ENCODE data around the gene CTBP2. TPM values are rescaled to one million over a fixed set of nuclear protein-coding genes. Genes with fewer than 3 reads are reported as not detected.

CTBP2 gene
- total RNA-seq, 1 donor: 74.3 TPM

DNA sequence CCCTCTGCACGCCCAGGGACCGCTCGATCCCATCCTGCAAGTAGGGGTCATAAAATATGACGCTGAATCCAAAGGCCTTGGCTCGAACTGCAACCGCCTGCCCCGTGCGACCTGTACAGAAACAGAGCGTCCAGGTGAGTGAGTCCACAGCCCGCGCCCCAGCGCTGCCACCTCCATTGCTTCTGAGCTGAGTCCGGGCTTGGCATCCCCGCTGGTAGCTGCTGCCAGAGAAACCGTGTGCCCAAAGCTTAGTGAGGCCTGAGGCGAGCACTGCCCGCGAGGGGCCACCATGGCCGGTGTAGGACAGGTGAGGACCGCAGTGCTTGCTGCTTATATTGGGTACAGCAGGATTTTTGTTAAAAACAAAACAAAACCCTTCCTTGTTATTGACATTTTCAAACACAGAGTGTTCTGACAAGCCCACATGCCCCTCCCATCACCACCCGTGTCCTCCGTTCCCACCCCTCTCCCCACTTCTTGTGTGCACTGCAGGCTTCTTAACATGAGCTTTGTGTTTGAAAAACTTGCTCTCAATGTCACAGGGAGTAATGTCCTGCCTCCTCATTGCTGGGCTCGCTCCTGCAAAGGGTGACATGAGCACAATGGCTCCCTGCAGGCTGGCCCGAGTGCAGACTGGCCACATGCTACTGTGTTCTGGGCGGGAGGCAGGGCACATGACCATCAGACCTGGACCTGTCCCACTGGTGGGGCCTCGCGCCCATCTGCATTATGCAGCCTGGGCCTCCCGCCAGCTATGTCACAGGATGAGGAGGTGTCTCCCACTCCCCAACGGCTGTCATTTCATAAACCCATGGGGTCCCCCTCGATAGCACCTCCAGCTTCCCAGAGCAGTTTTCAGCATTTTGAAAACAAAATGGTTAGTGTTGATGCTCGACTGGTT, 165.5 kb downstream of the CTBP2 start:
- H3K4me3 ChIP-seq (ENCODE audit: low read depth, low read length): no peak overlapping the region
- DNase-seq (ENCODE audit: low read depth): no peak
- TF ChIP-seq CTCF (IDR thresholded peaks at IDR 0.05; ENCODE audit: insufficient read depth, low read depth, low read length): no peak

DNA sequence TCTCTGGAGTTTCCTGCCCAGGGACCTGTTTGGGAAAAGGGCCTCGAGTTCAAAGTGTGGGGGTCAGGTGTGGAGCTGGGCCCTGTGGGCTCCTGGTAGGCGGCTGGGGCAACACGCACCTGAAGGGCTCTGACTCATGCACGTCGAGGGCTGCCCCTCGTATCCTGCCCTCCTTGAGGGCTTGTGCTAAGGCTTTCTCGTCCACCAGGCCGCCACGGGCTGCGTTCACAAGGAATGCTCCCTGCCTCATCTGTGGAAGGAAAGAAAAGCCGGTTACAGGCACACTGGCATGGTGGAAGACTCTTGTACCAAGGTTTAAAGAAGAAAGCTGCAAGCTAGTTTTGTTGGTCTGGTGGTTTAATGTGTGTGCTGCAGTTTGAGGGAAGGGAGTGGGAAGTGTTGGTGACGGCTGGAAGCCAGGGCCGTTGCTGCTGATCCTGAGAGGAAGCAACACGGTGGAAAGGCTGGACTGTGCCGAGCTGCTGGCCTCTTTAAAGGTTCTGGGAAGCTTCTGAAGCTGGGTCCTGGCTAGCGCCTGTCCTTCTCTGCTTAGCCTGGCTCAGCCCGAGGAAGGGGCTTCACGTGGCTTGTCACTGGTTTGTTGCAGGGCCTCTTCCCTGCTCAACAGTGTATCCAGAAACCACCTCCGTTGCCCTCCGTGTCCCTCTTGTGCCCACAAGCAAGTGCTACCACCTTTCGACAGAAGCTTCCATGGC, 166.5 kb downstream of the CTBP2 start:
- no peak overlapping the region for H3K4me3 ChIP-seq (ENCODE audit: low read depth, low read length)
- DNase-seq (ENCODE audit: low read depth): no peak
- no peak for TF ChIP-seq CTCF (IDR thresholded peaks at IDR 0.05; ENCODE audit: insufficient read depth, low read depth, low read length)

DNA sequence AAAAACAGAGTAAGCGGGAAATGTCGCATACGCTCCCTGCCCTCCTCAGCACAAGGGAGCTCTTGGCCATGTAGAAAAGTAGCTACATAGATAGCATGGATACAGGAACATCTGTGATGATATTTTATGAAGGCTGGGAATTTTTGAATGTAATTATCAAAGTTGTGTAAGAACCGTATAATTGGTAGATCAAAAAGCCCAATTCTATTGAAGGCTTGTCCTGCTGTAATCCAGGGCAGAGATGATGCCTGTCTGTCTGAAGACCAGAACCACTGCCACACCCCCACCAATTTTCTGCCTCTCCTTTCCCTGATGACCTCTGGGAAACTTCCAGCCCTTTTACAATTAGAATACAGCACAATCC, 167.0 kb downstream of the CTBP2 start:
- DNase-seq (ENCODE audit: low read depth): no peak
- no peak overlapping the region for H3K4me3 ChIP-seq (ENCODE audit: low read depth, low read length)
- no peak for TF ChIP-seq CTCF (IDR thresholded peaks at IDR 0.05; ENCODE audit: insufficient read depth, low read depth, low read length)

GRCh38 chr10:124992462-124993344, 167.7 kb downstream of the CTBP2 start:
- peak; percentile 77 for DNase-seq (ENCODE audit: low read depth)
- H3K4me3 ChIP-seq (ENCODE audit: low read depth, low read length): no peak overlapping the region
- TF ChIP-seq CTCF (IDR thresholded peaks at IDR 0.05; ENCODE audit: insufficient read depth, low read depth, low read length): peak; percentile 71

DNA sequence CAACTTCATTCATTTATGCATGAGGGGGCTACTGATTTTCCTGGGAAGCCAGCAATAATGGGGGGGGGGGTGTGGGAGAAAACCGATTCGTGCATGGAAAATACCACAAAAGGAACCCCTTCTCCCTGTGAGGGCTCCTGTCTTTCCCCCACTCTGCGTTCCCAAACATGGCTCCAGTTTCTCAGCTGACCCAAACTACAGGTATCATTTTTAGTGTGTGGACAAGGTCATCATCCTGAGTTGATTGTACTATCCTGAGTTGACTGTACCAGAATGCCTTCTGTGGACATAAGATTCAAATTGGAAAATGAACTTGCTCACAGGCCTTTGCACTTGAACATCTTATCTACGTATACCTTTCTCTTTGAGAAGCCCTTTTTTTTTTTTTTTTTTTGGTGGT, 168.5 kb downstream of the CTBP2 start:
- H3K4me3 ChIP-seq (ENCODE audit: low read depth, low read length): no peak overlapping the region
- no peak for DNase-seq (ENCODE audit: low read depth)
- TF ChIP-seq CTCF (IDR thresholded peaks at IDR 0.05; ENCODE audit: insufficient read depth, low read depth, low read length): no peak
